Stimulated activated CD4-positive, alpha-beta T cell treated with anti-CD3 and anti-CD28 coated beads, TNF-alpha, amount 100 ng/mL, for 24 hours (primary cell): ENCODE data around the gene GNAT1.

Experiments
- DNase-seq, 3 experiments: peaks; one replicate each; pipeline ENCODE4 v3.0.0-alpha.2; 2020; ENCODE audit warnings: low read depth in 3 of 3

GNAT1 gene

GRCh38 chr3:50190936-50191660 lies at the start of gene GNAT1:
TSS of gene GNAT1 (plus strand) at chr3:50191610. CDS start at chr3:50191726, 116 bp downstream.
- no peak for DNase-seq

DNA sequence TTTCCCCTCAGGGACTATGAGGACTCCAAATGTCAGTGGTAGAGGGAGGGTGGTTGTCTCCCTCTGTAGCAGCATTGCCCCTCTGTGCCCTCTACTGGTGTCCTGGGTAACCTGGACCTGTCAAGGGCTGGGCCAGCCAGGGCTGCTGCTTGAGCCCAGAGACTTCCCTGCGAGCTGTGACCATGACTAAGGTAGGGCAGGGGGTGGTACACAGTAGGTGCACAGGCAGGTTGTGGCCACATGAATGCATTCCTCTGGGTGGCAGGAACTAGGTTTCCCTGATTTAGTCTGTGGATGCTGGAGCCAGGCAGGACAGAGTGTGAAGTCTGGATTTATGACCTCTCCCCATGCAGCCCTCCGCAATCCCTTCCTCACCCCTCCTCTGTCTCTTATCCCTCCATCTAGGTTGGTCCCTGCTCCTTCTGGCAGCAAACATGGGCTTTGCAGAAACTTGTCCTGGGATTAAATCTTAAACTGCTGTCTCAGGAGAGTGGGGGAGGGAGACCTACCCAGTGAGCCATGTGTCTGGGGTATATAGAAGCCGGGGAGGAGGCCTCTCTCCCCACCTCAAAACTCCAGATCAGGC lies 45.0 kb upstream of the GNAT1 start:
- no peak for DNase-seq

GRCh38 chr3:50147016-50147415 lies 44.4 kb upstream of the GNAT1 start:
- no peak for DNase-seq

GRCh38 chr3:50147447-50147846 lies 44.0 kb upstream of the GNAT1 start:
- DNase-seq: no peak

- DNase-seq: no peak
Measured at GRCh38 chr3:50147861-50148260, 43.5 kb upstream of the GNAT1 start.

GRCh38 chr3:50150404-50150750 lies 41.0 kb upstream of the GNAT1 start:
- no peak for DNase-seq

DNA sequence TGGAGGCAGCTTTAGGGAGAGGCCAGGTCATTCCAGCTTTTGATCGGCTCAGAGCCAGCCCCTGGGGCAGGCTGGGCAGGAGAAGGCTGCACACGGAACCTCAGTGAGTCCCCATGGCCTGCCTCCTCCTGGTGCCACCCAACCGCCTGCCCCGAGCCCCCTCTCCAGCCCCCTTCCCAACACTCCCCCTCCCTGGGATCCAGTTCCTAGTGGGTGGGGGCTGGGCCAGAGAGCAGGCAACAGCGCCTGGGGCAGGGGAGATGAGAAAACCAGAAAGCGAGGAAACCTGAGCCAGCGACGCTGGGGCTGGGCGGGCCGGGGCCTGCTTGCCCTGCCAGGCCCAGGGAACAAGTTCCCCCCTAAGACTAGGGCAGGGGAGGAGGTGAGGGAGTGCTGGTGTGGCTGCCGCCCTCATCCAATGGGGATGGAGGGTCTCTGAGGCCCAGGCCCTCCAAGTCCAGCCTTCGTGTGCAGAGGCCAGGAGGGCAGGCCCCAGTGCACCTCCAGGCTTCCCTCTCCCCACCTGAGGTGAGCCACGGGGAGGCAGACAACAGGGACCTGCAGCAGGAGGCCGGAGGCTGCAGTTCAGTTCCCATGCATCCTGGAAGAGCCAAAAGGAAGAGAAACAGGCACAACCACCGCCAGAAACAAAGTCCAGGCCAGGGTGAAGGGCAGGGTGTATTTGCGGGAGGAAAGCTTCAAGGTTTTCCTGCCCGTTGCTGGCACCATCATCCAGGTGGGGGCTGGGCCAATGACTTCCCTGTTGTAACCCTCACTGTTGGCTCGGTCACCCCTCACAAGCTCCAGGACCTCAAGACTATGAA lies 40.3 kb upstream of the GNAT1 start:
- DNase-seq: no peak

DNA sequence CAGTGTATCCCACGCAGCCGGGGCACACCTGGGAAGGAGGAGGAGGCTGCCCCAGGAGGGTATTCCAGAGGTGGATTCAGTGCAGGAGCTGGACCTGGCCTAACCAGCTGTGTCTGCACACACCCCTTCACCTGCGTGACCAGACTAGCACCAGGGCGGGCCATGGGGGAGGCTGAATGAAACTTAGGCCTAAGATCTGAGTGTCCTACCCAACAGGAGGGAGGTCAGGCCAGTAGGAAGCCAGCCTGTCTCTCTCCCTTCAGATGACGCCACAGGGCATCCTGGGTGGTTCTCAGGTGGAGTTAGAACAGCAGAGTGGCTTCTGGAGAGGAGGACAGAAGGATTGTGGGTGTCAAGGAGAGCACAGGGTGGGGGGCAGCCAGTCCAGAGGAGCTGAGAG lies 39.7 kb upstream of the GNAT1 start:
- no peak for DNase-seq

GRCh38 chr3:50153782-50154475 lies 37.5 kb upstream of the GNAT1 start:
- DNase-seq: no peak

GRCh38 chr3:50154476-50154839 lies 37.0 kb upstream of the GNAT1 start:
- no peak for DNase-seq

DNA sequence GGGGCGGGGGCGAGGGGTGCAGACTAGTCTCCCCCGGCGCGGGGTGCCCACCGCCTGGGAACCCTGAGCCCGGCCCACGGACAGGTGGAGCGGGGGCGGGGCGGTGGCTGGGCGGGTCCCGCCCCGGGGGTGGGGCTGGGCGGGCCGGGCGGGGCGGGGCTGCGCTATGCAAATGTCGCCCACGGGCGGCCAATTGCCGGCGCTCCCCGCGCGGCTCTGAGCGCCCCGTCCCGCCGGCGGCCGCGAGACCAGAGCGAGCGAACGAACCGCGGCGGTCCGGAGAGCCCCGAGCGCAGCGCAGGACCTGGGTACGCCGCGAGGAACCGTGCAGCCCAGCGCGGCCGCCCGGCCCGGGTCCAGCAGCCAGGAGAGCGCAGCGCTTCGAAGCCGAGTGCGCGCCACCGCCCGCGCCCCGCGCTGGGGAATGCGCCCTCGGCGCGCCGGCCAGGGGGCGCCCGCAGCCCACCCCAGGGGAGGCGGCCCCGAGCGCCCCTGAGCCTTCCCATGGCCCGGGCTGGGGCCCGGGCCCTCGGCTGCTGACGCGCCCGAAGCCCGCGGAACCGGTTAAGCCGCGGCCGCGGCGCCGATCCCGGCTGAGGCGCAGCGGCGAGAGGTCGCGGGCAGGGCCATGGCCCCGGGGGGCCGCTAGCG lies 36.4 kb upstream of the GNAT1 start, which contains the start of gene SEMA3F:
Gene SEMA3F, plus strand, starts transcription at position 485 of the 651 bp plus-strand sequence. CDS start 4,299 bp downstream, outside the sequence.
- DNase-seq: peak; percentile 9 to 60 (median 45)

DNA sequence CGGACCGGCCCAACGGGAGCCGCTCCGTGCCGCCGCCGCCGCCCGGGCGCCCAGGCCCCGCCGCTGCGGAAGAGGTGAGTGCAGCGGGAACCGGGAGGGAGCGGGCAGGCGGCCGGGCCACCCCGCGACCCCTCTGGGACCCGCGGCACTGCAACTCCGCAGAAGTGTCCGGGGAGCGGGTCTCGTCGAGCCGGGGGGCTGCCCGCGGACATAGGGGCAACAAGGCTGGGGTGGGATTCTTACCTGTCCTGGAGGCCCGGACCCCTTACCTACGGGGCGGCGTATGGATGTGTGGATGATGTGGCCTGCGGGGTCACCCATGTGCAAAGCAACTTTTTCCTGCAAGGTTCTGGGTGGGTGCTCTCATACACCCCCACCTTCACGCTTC lies 35.9 kb upstream of the GNAT1 start:
- no peak for DNase-seq

- no peak for DNase-seq
Measured at GRCh38 chr3:50155891-50156290, 35.5 kb upstream of the GNAT1 start.

DNA sequence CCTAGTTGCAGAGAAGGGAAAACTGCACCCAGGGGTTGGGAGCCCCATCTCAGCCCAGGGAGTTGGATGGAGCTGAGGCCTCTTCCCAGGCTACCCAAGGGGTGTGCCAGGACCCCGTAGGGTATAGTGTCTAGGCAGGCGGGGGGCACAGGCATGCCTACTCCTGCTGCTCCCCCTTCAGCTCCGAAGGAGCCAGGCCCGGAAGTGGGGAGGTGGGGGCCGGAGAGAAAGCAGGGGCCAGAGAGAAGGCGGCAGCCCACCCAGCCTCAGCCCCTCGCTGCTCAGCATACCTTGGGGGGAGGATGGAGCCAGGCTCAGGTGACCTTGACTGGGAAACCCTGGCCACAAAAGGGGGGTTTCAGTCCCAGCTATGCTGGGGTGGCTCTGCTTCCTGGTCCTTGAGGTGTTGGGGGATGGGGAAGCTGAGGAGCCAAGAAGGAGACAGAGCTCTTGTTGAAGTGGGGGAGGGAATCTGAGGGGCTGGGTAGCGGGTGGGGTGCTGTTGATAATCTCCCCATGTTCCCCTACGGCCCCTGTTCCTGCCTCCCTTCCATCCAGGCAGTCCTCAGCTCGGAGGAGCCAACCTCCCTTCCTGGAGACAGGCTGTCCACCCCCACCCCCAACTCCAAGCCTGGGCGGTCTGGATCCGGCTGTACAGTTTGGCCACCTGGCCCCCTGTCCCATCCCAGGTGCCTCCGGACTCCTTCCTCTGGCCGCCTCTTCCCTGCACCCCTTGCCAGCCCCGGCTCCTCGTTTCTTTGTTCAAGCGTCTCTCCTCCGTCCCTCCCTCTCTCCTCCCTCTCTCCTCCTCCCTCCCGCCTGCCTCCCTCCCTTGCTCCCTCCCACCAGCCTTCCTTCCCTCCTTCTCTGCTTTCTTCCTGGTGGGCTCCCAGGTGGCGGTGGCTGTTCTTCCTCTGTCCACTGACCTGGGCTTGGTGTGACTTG lies 34.6 kb upstream of the GNAT1 start:
- no peak for DNase-seq

- no peak for DNase-seq
Measured at GRCh38 chr3:50157827-50158529, 33.4 kb upstream of the GNAT1 start.

GRCh38 chr3:50158530-50159146 lies 32.8 kb upstream of the GNAT1 start:
- DNase-seq: no peak

GRCh38 chr3:50160561-50160983 lies 30.8 kb upstream of the GNAT1 start:
- DNase-seq: no peak

GRCh38 chr3:50161320-50161719 lies 30.1 kb upstream of the GNAT1 start:
- no peak for DNase-seq
